ENCODE results near the gene MIGA2.
"Not testable (repeated sequence)": the region's sequence is repeated elsewhere in the genome, so short reads cannot be mapped to it uniquely, and the experiment has no call there.

MIGA2 gene

GRCh38 chr9:129108805-129109536 lies 72.5 kb downstream of the MIGA2 start:
- TF ChIP-seq POLR2AphosphoS5 (IDR thresholded peaks at IDR 0.05; ENCODE audit: borderline replicate concordance, low read depth, low read length) (no peak), FOXP2 (optimal IDR thresholded peaks at IDR 0.05; ENCODE audit: control extremely low read depth, extremely low read length, insufficient read depth) (no peak), EZH2 (IDR thresholded peaks at IDR 0.05) (no peak)
- Histone ChIP-seq H3K4me3 (no peak overlapping the region), H3K9me3 (ENCODE audit: low read depth, low read length) (no peaks in the 10 kb centered on the region), H3K27ac (no peak overlapping the region), H3K36me3 (ENCODE audit: insufficient read depth, low read length) (no peaks in the 10 kb centered on the region), H3K9ac (ENCODE audit: insufficient read length) (no peak overlapping the region)
- no peak for DNase-seq (ENCODE audit: low read depth, low spot score)

- Histone ChIP-seq H3K9ac (ENCODE audit: insufficient read length) (no peak overlapping the region), H3K36me3 (ENCODE audit: insufficient read depth, low read length) (no peaks in the 10 kb centered on the region), H3K9me3 (ENCODE audit: low read depth, low read length) (no peaks in the 10 kb centered on the region), H3K4me3 (no peak overlapping the region; the same call in 1 of the 2 replicates), H3K27ac (no peak overlapping the region)
- no peak for TF ChIP-seq POLR2AphosphoS5 (IDR thresholded peaks at IDR 0.05; ENCODE audit: borderline replicate concordance, low read depth, low read length)
- TF ChIP-seq EZH2 (IDR thresholded peaks at IDR 0.05), result no peak
- TF ChIP-seq FOXP2 (optimal IDR thresholded peaks at IDR 0.05; ENCODE audit: control extremely low read depth, extremely low read length, insufficient read depth), result no peak
- DNase-seq (ENCODE audit: low read depth, low spot score), result no peak
These were observed 73.1 kb downstream of the MIGA2 start for GRCh38 chr9:129109537-129109903.

GRCh38 chr9:129109952-129110739 lies 73.7 kb downstream of the MIGA2 start:
- peak overlapping the region; percentile 68 for H3K9ac ChIP-seq (ENCODE audit: insufficient read length)
- DNase-seq (ENCODE audit: low read depth, low spot score), result no peak
- H3K4me3 ChIP-seq, result peak overlapping the region; percentile 97
- H3K36me3 ChIP-seq (ENCODE audit: insufficient read depth, low read length), result no peaks in the 10 kb centered on the region
- no peak for TF ChIP-seq FOXP2 (optimal IDR thresholded peaks at IDR 0.05; ENCODE audit: control extremely low read depth, extremely low read length, insufficient read depth)
- no peak for TF ChIP-seq POLR2AphosphoS5 (IDR thresholded peaks at IDR 0.05; ENCODE audit: borderline replicate concordance, low read depth, low read length)
- no peak for TF ChIP-seq EZH2 (IDR thresholded peaks at IDR 0.05)
- H3K9me3 ChIP-seq (ENCODE audit: low read depth, low read length), result no peaks in the 10 kb centered on the region
- no peak overlapping the region for H3K27ac ChIP-seq

GRCh38 chr9:129110740-129111527 lies 74.5 kb downstream of the MIGA2 start, which contains the start of the genes CRAT and PTPA:
Gene CRAT, minus strand, starts transcription at chr9:129110793. Its CDS starts 284 bp downstream, at chr9:129110509.
Gene PTPA, plus strand, starts transcription at chr9:129111415. Its CDS starts 186 bp downstream, at chr9:129111601.
- Histone ChIP-seq H3K9me3 (ENCODE audit: low read depth, low read length) (no peaks in the 10 kb centered on the region), H3K4me3 (peak within 1 kb of the TSS; percentile 97), H3K27ac (peak within 1 kb of the TSS; percentile 93), H3K36me3 (ENCODE audit: insufficient read depth, low read length) (no peaks in the 10 kb centered on the region), H3K9ac (ENCODE audit: insufficient read length) (peak within 1 kb of the TSS; percentile 88)
- peak; percentile 37 for DNase-seq (ENCODE audit: low read depth, low spot score)
- TF ChIP-seq POLR2AphosphoS5 (IDR thresholded peaks at IDR 0.05; ENCODE audit: borderline replicate concordance, low read depth, low read length), result peak; percentile 92
- no peak for TF ChIP-seq FOXP2 (optimal IDR thresholded peaks at IDR 0.05; ENCODE audit: control extremely low read depth, extremely low read length, insufficient read depth)
- no peak for TF ChIP-seq EZH2 (IDR thresholded peaks at IDR 0.05)

GRCh38 chr9:129111528-129112151 lies 75.2 kb downstream of the MIGA2 start:
- peak overlapping the region; percentile 76 for H3K27ac ChIP-seq
- H3K36me3 ChIP-seq (ENCODE audit: insufficient read depth, low read length), result no peaks in the 10 kb centered on the region
- no peak for DNase-seq (ENCODE audit: low read depth, low spot score)
- H3K4me3 ChIP-seq, result peak overlapping the region; percentile 97
- H3K9me3 ChIP-seq (ENCODE audit: low read depth, low read length), result no peaks in the 10 kb centered on the region
- TF ChIP-seq POLR2AphosphoS5 (IDR thresholded peaks at IDR 0.05; ENCODE audit: borderline replicate concordance, low read depth, low read length), result no peak
- TF ChIP-seq FOXP2 (optimal IDR thresholded peaks at IDR 0.05; ENCODE audit: control extremely low read depth, extremely low read length, insufficient read depth), result no peak
- no peak for TF ChIP-seq EZH2 (IDR thresholded peaks at IDR 0.05)
- H3K9ac ChIP-seq (ENCODE audit: insufficient read length), result peak overlapping the region; percentile 88

- not testable (repeated sequence) for DNase-seq (ENCODE audit: low read depth, low spot score)
These were observed 76.1 kb downstream of the MIGA2 start for GRCh38 chr9:129112526-129112925.

GRCh38 chr9:129113645-129114304 lies 77.3 kb downstream of the MIGA2 start:
- H3K27ac ChIP-seq, result peak overlapping the region; percentile 0; the same call in 1 of the 2 replicates

More at GRCh38 chr9:129112526-129112925, 76.1 kb downstream of the MIGA2 start:
- H3K27ac ChIP-seq; H3K9me3 ChIP-seq (ENCODE audit: low read depth, low read length); H3K36me3 ChIP-seq (ENCODE audit: insufficient read depth, low read length): not testable (repeated sequence)
- H3K4me3 ChIP-seq, result peak overlapping the region; percentile 97
- H3K9ac ChIP-seq (ENCODE audit: insufficient read length), result peak overlapping the region; percentile 88

More at GRCh38 chr9:129113645-129114304, 77.3 kb downstream of the MIGA2 start:
- Histone ChIP-seq H3K9ac (ENCODE audit: insufficient read length) (no peak overlapping the region), H3K9me3 (ENCODE audit: low read depth, low read length) (no peaks in the 10 kb centered on the region), H3K36me3 (ENCODE audit: insufficient read depth, low read length) (no peaks in the 10 kb centered on the region), H3K4me3 (no peak overlapping the region)
- DNase-seq (ENCODE audit: low read depth, low spot score), result no peak
- TF ChIP-seq POLR2AphosphoS5 (IDR thresholded peaks at IDR 0.05; ENCODE audit: borderline replicate concordance, low read depth, low read length) (no peak), EZH2 (IDR thresholded peaks at IDR 0.05) (no peak), FOXP2 (optimal IDR thresholded peaks at IDR 0.05; ENCODE audit: control extremely low read depth, extremely low read length, insufficient read depth) (no peak)

Measured in SK-N-MC (cell line).